ENCODE data around the gene OPRM1.

The OPRM1 gene

DNA sequence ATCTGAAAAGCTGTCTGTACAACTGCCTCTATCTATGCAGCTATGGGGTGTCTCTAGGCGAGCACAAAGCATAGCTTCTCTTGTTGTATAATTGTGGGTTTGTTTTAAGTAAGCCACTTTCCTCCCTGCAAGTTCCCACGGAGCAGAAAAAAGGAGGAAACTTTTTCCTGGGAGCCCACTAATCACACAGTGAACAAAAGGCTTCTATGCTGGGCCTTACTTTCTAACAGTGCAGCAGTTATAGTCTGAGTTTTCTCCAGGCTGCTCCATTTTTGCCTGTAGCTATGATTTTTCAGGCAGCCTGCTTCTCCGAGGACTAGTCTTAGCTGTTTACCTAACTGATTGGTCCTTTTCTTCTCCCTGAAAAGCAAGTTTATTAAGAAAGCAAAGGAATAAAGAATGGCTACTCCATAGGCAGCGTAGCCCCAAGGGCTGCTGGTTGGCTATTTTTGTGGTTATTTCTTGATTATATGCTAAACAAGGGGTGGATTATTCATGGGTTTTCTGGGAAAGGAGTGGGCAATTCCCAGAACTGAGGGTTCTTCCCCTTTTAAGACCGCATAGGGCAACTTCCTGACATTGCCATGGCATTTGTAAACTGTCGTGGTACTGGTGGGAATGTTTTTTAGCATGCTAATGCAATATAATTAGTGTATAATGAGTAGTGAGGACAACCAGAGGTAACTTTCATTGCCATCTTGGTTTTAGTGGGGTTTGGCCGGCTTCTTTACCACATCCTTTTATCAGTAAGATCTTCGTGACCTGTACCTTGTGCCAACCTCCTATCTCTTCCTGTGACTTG is 84.3 kb downstream of the OPRM1 start:
- no peak overlapping the region for H3K4me3 ChIP-seq (replicated peaks; ENCODE audit: insufficient read depth, low read length)
- H3K27me3 ChIP-seq (ENCODE audit: insufficient read depth, poor library complexity, severe bottlenecking): no peaks in the 10 kb centered on the region
- TF ChIP-seq SPI1 (IDR thresholded peaks at IDR 0.05; ENCODE audit: borderline replicate concordance, low read depth): no peak
- TF ChIP-seq, protein P1, sequence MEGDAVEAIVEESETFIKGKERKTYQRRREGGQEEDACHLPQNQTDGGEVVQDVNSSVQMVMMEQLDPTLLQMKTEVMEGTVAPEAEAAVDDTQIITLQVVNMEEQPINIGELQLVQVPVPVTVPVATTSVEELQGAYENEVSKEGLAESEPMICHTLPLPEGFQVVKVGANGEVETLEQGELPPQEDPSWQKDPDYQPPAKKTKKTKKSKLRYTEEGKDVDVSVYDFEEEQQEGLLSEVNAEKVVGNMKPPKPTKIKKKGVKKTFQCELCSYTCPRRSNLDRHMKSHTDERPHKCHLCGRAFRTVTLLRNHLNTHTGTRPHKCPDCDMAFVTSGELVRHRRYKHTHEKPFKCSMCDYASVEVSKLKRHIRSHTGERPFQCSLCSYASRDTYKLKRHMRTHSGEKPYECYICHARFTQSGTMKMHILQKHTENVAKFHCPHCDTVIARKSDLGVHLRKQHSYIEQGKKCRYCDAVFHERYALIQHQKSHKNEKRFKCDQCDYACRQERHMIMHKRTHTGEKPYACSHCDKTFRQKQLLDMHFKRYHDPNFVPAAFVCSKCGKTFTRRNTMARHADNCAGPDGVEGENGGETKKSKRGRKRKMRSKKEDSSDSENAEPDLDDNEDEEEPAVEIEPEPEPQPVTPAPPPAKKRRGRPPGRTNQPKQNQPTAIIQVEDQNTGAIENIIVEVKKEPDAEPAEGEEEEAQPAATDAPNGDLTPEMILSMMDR (IDR thresholded peaks at IDR 0.05; ENCODE audit: insufficient read depth, low read length): no peak
- TF ChIP-seq GABPA (IDR thresholded peaks at IDR 0.05; ENCODE audit: low read depth): no peak
- TF ChIP-seq, protein P2, sequence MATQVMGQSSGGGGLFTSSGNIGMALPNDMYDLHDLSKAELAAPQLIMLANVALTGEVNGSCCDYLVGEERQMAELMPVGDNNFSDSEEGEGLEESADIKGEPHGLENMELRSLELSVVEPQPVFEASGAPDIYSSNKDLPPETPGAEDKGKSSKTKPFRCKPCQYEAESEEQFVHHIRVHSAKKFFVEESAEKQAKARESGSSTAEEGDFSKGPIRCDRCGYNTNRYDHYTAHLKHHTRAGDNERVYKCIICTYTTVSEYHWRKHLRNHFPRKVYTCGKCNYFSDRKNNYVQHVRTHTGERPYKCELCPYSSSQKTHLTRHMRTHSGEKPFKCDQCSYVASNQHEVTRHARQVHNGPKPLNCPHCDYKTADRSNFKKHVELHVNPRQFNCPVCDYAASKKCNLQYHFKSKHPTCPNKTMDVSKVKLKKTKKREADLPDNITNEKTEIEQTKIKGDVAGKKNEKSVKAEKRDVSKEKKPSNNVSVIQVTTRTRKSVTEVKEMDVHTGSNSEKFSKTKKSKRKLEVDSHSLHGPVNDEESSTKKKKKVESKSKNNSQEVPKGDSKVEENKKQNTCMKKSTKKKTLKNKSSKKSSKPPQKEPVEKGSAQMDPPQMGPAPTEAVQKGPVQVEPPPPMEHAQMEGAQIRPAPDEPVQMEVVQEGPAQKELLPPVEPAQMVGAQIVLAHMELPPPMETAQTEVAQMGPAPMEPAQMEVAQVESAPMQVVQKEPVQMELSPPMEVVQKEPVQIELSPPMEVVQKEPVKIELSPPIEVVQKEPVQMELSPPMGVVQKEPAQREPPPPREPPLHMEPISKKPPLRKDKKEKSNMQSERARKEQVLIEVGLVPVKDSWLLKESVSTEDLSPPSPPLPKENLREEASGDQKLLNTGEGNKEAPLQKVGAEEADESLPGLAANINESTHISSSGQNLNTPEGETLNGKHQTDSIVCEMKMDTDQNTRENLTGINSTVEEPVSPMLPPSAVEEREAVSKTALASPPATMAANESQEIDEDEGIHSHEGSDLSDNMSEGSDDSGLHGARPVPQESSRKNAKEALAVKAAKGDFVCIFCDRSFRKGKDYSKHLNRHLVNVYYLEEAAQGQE (IDR thresholded peaks at IDR 0.05; ENCODE audit: insufficient replicate concordance, low read depth): no peak
- no peak for DNase-seq (ENCODE audit: low read depth in 1 of 2, low spot score in 1 of 2)
- no peak overlapping the region for H3K27ac ChIP-seq (replicated peaks)

DNA sequence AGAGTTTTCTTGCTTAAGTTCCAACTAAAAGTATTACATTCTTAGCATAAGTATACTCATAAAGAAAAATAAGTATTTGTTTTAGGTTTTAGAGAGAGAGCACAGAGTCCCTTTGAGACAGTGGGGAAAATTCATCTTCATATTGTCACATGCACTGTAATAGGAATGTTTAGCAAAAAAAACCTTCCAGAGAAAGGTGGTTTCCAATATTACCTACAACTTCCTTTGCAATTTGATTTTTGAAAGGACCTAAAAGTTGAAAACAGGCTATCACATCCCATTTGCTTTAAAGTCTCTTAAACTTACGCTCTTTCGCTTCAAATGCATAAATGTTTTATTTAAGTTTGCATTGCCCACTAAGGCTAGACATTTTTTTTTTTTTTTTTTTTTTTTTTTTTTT is 86.4 kb downstream of the OPRM1 start:
- Histone ChIP-seq H3K27ac (replicated peaks) (peak overlapping the region; percentile 55), H3K4me3 (replicated peaks; ENCODE audit: insufficient read depth, low read length) (no peak overlapping the region), H3K27me3 (ENCODE audit: insufficient read depth, poor library complexity, severe bottlenecking) (no peaks in the 10 kb centered on the region)
- TF ChIP-seq, protein P1 (IDR thresholded peaks at IDR 0.05; ENCODE audit: insufficient read depth, low read length): no peak
- TF ChIP-seq POLR2AphosphoS5 (IDR thresholded peaks at IDR 0.05; ENCODE audit: low read depth): no peak
- TF ChIP-seq, protein P2 (IDR thresholded peaks at IDR 0.05; ENCODE audit: insufficient replicate concordance, low read depth): no peak
- TF ChIP-seq SPI1 (IDR thresholded peaks at IDR 0.05; ENCODE audit: borderline replicate concordance, low read depth): no peak
- TF ChIP-seq GABPA (IDR thresholded peaks at IDR 0.05; ENCODE audit: low read depth): no peak
- DNase-seq (ENCODE audit: low read depth in 1 of 2, low spot score in 1 of 2): no peak

DNA sequence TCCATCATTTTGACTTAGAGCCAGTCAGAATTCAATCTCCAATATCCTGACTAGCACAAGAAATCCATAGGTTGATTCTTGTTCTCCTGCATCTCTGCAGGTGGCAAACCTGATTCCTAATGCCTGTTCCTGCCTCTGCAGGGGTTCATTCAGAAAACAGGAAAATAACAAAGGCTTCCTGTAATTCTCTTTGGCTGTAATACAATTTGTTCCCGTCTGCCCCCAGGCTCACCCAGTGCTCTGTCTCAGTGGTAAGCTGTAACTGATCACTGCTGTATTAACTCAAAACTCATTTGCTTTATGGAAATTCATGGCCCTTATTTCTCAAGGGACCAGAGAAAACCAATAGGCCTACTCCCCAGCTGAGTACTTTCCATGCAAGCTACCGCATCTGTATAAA is 88.6 kb downstream of the OPRM1 start:
- TF ChIP-seq SPI1 (IDR thresholded peaks at IDR 0.05; ENCODE audit: borderline replicate concordance, low read depth): no peak
- TF ChIP-seq, protein P2 (IDR thresholded peaks at IDR 0.05; ENCODE audit: insufficient replicate concordance, low read depth): no peak
- TF ChIP-seq POLR2AphosphoS5 (IDR thresholded peaks at IDR 0.05; ENCODE audit: low read depth): no peak
- TF ChIP-seq, protein P1 (IDR thresholded peaks at IDR 0.05; ENCODE audit: insufficient read depth, low read length): no peak
- no peak for TF ChIP-seq GABPA (IDR thresholded peaks at IDR 0.05; ENCODE audit: low read depth)
- DNase-seq (ENCODE audit: low read depth in 1 of 2, low spot score in 1 of 2): no peak
- Histone ChIP-seq H3K4me3 (replicated peaks; ENCODE audit: insufficient read depth, low read length) (no peak overlapping the region), H3K27ac (replicated peaks) (no peak overlapping the region), H3K27me3 (ENCODE audit: insufficient read depth, poor library complexity, severe bottlenecking) (no peaks in the 10 kb centered on the region)

Measured in HL-60 (cell line).